ENCODE measurements around the gene SEMA3E.

The SEMA3E gene

DNA sequence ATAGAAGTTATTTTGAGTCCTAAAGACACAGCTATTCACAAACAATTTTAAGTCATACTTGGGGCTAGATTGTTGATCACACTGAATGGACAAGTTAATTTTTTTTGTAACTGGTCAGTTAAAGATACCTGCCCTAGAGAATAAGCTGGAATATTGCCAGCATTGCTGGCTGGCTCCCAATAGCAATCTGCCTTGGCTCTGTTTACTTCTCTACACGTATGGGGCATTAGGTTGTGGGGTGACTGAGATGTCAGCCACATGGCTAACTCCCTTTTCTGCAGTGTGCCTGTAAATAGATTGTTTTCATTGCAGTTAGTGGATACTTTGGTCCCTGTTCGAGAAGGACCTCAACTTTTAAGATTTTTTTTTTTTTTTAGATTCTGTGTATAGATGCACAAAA, 128.2 kb downstream of the SEMA3E start:
- TF ChIP-seq, protein P1, sequence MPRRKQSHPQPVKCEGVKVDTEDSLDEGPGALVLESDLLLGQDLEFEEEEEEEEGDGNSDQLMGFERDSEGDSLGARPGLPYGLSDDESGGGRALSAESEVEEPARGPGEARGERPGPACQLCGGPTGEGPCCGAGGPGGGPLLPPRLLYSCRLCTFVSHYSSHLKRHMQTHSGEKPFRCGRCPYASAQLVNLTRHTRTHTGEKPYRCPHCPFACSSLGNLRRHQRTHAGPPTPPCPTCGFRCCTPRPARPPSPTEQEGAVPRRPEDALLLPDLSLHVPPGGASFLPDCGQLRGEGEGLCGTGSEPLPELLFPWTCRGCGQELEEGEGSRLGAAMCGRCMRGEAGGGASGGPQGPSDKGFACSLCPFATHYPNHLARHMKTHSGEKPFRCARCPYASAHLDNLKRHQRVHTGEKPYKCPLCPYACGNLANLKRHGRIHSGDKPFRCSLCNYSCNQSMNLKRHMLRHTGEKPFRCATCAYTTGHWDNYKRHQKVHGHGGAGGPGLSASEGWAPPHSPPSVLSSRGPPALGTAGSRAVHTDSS (tag by site-specific recombination; IDR thresholded peaks at IDR 0.05): no peak
- no peak for TF ChIP-seq ZNF600 (tag by site-specific recombination; IDR thresholded peaks at IDR 0.05)
- CTCF ChIA-PET: no interaction called here
- POLR2A ChIA-PET: interaction anchor here (0.6 kb wide), 1 partner anchor 10 kb away, joined by 3 read pairs; no protein-coding TSS in a partner anchor
- Histone ChIP-seq H3K4me3 (ENCODE audit: low read depth, low read length) (no peak overlapping the region), H3K27ac (ENCODE audit: extremely low read depth, low read depth, low read length) (no peak overlapping the region), H3K9me3 (ENCODE audit: control insufficient read depth, insufficient read depth, low read depth, low read length) (no peaks in the 10 kb centered on the region), H3K4me1 (ENCODE audit: control insufficient read depth, insufficient read depth, low read length) (0 out of 2 replicates have a peak, but pooled peaks cover 2% of the 10 kb centered on the region), H3K36me3 (ENCODE audit: control insufficient read depth in 2 of 2, insufficient read depth in 1 of 2, low read length in 2 of 2) (no peaks in the 10 kb centered on the region)

DNA sequence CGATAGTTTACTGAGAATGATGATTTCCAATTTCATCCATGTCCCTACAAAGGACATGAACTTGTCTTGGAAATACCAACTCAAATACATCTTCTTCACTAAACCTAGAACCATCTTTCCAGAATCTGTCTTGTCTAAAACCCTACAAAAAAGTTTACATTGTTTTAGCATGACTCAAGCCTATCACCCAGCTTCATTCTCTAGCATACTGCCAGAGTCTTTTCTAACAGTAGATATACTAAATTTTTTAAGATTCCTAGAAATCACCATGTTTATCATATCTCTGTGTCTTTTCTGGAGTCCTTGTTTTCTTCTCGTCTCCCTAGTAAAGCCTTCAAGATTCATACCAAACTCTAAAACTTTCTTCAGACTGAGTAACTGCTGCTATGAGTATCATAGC, 129.7 kb downstream of the SEMA3E start:
- Histone ChIP-seq H3K36me3 (ENCODE audit: control insufficient read depth in 2 of 2, insufficient read depth in 1 of 2, low read length in 2 of 2) (no peaks in the 10 kb centered on the region), H3K4me3 (ENCODE audit: low read depth, low read length) (no peak overlapping the region), H3K27ac (ENCODE audit: extremely low read depth, low read depth, low read length) (no peak overlapping the region), H3K4me1 (ENCODE audit: control insufficient read depth, insufficient read depth, low read length) (0 out of 2 replicates have a peak, but pooled peaks cover 2% of the 10 kb centered on the region), H3K9me3 (ENCODE audit: control insufficient read depth, insufficient read depth, low read depth, low read length) (no peaks in the 10 kb centered on the region)
- POLR2A ChIA-PET: no interaction called here
- TF ChIP-seq ZNF707 (tag by site-specific recombination; IDR thresholded peaks at IDR 0.05): no peak
- TF ChIP-seq GLI2 (tag by site-specific recombination; IDR thresholded peaks at IDR 0.05; ENCODE audit: borderline replicate concordance, low read depth): no peak
- TF ChIP-seq ZNF416 (tag by site-specific recombination; IDR thresholded peaks at IDR 0.05): no peak
- TF ChIP-seq, protein P2, sequence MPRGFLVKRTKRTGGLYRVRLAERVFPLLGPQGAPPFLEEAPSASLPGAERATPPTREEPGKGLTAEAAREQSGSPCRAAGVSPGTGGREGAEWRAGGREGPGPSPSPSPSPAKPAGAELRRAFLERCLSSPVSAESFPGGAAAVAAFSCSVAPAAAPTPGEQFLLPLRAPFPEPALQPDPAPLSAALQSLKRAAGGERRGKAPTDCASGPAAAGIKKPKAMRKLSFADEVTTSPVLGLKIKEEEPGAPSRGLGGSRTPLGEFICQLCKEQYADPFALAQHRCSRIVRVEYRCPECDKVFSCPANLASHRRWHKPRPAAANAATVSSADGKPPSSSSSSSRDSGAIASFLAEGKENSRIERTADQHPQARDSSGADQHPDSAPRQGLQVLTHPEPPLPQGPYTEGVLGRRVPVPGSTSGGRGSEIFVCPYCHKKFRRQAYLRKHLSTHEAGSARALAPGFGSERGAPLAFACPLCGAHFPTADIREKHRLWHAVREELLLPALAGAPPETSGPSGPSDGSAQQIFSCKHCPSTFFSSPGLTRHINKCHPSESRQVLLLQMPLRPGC (tag by site-specific recombination; IDR thresholded peaks at IDR 0.05): no peak
- TF ChIP-seq ZNF747 (tag by site-specific recombination; IDR thresholded peaks at IDR 0.05): no peak
- TF ChIP-seq, protein P3, sequence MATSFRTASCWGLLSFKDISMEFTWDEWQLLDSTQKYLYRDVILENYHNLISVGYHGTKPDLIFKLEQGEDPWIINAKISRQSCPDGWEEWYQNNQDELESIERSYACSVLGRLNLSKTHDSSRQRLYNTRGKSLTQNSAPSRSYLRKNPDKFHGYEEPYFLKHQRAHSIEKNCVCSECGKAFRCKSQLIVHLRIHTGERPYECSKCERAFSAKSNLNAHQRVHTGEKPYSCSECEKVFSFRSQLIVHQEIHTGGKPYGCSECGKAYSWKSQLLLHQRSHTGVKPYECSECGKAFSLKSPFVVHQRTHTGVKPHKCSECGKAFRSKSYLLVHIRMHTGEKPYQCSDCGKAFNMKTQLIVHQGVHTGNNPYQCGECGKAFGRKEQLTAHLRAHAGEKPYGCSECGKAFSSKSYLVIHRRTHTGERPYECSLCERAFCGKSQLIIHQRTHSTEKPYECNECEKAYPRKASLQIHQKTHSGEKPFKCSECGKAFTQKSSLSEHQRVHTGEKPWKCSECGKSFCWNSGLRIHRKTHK (tag by site-specific recombination; IDR thresholded peaks at IDR 0.05): no peak
- no peak for TF ChIP-seq ZNF571 (tag by site-specific recombination; IDR thresholded peaks at IDR 0.05)
- no peak for TF ChIP-seq RBAK (tag by site-specific recombination; IDR thresholded peaks at IDR 0.05)
- CTCF ChIA-PET: no interaction called here

DNA sequence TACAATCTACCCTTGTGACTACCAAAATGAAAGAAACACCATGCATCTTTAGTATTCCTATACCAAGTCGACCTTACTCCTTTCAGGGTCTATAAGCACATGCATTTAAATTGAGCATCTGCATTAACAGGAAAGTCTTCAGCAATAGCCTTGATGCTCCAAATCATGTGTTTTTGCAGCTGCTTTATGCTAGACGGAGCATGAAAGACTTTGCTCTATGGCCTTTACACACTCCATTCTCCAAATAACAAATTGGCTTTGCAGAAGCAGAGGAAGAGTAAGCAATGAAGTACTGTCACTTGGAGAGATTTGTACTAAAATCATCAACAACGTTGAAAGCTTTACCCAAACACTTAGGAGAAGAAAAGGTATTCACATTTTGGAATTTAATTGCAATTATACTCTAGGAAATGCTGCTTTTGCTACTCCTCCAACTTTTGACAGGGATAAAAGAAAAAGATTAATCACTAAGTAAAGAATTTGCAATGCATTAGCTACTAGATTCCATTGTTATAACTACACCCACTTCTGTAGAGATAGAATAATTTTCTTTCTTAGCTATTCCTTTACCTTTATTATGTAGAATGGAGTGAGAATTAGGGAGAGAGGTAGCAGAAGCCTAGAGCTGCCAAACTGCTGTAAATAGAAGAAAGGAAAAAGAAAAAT, 131.8 kb downstream of the SEMA3E start:
- TF ChIP-seq, protein P4, sequence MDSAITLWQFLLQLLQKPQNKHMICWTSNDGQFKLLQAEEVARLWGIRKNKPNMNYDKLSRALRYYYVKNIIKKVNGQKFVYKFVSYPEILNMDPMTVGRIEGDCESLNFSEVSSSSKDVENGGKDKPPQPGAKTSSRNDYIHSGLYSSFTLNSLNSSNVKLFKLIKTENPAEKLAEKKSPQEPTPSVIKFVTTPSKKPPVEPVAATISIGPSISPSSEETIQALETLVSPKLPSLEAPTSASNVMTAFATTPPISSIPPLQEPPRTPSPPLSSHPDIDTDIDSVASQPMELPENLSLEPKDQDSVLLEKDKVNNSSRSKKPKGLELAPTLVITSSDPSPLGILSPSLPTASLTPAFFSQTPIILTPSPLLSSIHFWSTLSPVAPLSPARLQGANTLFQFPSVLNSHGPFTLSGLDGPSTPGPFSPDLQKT (IDR thresholded peaks at IDR 0.05; ENCODE audit: borderline replicate concordance, low read depth, low read length): no peak
- 0 out of 2 replicates have a peak, but pooled peaks cover 2% of the 10 kb centered on the region for H3K4me1 ChIP-seq (ENCODE audit: control insufficient read depth, insufficient read depth, low read length)
- H3K9me3 ChIP-seq (ENCODE audit: control insufficient read depth, insufficient read depth, low read depth, low read length): no peaks in the 10 kb centered on the region
- H3K4me3 ChIP-seq (ENCODE audit: low read depth, low read length): no peak overlapping the region
- CTCF ChIA-PET: interaction anchor here (0.7 kb wide), 1 partner anchor 27 kb away, joined by 3 read pairs; no protein-coding TSS in a partner anchor
- H3K27ac ChIP-seq (ENCODE audit: extremely low read depth, low read depth, low read length): no peak overlapping the region
- H3K36me3 ChIP-seq (ENCODE audit: control insufficient read depth in 2 of 2, insufficient read depth in 1 of 2, low read length in 2 of 2): no peaks in the 10 kb centered on the region
- POLR2A ChIA-PET: no interaction called here

DNA sequence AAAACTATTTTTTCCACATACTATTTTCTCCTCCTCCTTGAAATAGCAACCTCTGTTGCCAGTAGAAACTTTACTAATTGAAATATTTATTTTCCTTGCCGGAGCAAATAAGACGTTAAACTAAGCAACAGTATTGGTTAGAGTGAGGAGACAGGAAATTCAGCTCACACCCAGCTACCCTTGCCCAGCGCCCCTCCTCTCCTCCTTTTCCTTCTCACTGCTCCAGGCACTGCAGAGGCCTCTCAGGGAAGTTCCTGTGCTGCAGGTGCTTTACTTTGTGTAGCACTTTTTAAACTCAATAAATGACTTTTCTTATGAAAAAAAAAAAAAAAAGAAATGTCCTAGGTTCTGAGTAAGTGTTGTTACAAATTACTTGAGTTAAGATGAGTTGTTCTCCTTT, 134.0 kb downstream of the SEMA3E start:
- no peaks in the 10 kb centered on the region for H3K4me1 ChIP-seq (ENCODE audit: control insufficient read depth, insufficient read depth, low read length)
- no peak overlapping the region for H3K27ac ChIP-seq (ENCODE audit: extremely low read depth, low read depth, low read length)
- ChIA-PET CTCF (interaction anchor here (0.6 to 1.3 kb wide), 5 partner anchors 11 to 147 kb away, joined by 3 to 9 read pairs (median 4); no protein-coding TSS in a partner anchor), POLR2A (no interaction called here)
- no peaks in the 10 kb centered on the region for H3K36me3 ChIP-seq (ENCODE audit: control insufficient read depth in 2 of 2, insufficient read depth in 1 of 2, low read length in 2 of 2)
- H3K4me3 ChIP-seq (ENCODE audit: low read depth, low read length): no peak overlapping the region
- no peaks in the 10 kb centered on the region for H3K9me3 ChIP-seq (ENCODE audit: control insufficient read depth, insufficient read depth, low read depth, low read length)
- TF ChIP-seq IKZF3 (tag by site-specific recombination; IDR thresholded peaks at IDR 0.05) (no peak), KLF8 (tag by site-specific recombination; IDR thresholded peaks at IDR 0.05) (no peak), ZNF510 (tag by site-specific recombination; IDR thresholded peaks at IDR 0.05; ENCODE audit: insufficient replicate concordance) (no peak), ZNF621 (tag by site-specific recombination; IDR thresholded peaks at IDR 0.05) (no peak), OVOL3 (tag by site-specific recombination; IDR thresholded peaks at IDR 0.05) (no peak), ZFHX2 (tag by site-specific recombination; conservative IDR thresholded peaks at IDR 0.05) (no peak), ZNF37A (tag by site-specific recombination; IDR thresholded peaks at IDR 0.05) (no peak), ZNF354C (tag by site-specific recombination; IDR thresholded peaks at IDR 0.05; ENCODE audit: borderline replicate concordance, low read depth) (no peak)
- TF ChIP-seq, protein P5, sequence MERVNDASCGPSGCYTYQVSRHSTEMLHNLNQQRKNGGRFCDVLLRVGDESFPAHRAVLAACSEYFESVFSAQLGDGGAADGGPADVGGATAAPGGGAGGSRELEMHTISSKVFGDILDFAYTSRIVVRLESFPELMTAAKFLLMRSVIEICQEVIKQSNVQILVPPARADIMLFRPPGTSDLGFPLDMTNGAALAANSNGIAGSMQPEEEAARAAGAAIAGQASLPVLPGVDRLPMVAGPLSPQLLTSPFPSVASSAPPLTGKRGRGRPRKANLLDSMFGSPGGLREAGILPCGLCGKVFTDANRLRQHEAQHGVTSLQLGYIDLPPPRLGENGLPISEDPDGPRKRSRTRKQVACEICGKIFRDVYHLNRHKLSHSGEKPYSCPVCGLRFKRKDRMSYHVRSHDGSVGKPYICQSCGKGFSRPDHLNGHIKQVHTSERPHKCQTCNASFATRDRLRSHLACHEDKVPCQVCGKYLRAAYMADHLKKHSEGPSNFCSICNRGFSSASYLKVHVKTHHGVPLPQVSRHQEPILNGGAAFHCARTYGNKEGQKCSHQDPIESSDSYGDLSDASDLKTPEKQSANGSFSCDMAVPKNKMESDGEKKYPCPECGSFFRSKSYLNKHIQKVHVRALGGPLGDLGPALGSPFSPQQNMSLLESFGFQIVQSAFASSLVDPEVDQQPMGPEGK (tag by site-specific recombination; IDR thresholded peaks at IDR 0.05): no peak
